ENCODE results near the gene ZBTB44.

The ZBTB44 gene

DNA sequence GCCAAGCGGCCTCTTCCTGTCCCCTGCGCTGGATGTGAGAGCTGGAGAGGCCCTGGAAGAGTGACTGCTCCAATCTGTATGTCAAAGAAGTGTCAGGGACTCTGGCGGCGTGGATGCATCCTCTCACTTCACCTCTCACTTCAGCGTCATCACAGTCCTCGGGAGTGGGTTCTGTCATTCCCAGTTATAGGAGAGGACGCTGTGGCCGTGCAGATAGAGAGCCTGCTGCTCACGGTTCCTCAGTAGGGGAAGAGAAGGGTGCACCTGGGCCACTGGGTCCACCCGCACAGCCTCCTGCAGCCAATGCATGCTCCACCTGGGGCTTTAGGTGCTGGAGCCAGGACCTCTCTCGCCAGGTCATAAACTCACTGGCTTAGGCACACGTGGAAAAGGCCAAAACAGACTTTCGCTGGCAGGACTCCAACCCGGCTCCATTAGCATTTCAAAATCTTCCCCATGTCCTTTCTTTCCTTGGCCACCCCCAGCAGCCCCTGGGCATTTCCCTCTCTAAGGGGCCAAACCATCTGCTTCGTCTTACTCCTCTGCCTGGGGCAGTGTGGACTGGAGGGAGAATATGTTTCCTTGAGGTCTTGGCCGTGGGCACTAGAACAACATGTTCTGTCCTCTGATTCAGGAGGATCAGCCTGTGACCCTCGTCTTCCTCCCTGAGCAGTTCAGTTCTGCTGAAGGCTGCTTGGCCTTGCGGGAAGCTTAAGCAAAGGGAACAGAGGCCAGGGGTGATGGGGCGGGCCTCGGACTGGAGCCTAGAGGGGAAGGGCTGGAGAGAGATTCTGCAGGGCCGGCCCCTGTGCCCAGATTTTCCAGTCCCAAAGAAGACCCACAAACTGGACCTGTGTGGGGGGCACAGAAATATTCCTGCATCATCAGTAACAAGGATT is 97.3 kb downstream of the ZBTB44 start:
- Histone ChIP-seq H3K4me3 (ENCODE audit: low read length in 2 of 2) (no peak overlapping the region), H3K36me3 (ENCODE audit: control insufficient read depth in 2 of 2, insufficient read depth in 2 of 2, low read length in 2 of 2) (peaks cover 6 to 9% of the 10 kb centered on the region in 2 donors), H3K9ac (ENCODE audit: low read depth in 1 of 2, low read length in 2 of 2) (no peak overlapping the region), H3K9me3 (ENCODE audit: control insufficient read depth in 2 of 2, low read length in 2 of 2) (no peaks in the 10 kb centered on the region), H3K27me3 (ENCODE audit: control insufficient read depth in 2 of 2, insufficient read depth in 2 of 2, low read length in 2 of 2) (peaks cover 0 to 3% of the 10 kb centered on the region in 2 donors), H3K27ac (ENCODE audit: low read depth in 2 of 2, low read length in 2 of 2) (no peak overlapping the region), H3K4me1 (ENCODE audit: control insufficient read depth in 2 of 2, insufficient read depth in 2 of 2, low read length in 2 of 2) (peaks cover 7 to 9% of the 10 kb centered on the region in 2 donors)

DNA sequence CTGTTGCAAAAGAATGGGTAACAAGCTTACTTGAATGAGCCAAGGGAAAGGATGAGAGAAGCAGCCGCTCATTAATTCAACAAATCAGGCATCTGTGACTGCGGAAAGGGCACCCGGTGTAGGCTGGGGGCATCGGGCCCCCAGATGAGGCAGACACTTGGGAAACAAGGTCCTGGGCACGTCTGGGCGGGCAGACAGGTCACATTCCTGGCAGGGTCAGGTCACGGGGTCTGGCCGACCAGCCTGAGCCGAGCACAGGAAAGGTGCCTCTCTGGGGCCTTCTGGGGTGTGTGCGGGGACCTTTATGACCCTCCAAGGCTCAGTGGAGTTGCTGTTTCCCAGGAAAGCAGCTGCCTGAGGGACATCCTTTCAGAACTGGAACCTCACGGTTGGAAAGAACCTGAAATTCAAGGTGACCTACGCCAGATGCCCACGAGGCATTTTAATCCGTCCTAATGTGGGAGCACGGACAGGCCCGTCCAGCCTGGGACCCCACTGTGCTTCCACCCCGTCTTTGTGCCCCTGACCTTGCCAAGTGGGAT is 98.1 kb downstream of the ZBTB44 start:
- no peak overlapping the region for H3K9ac ChIP-seq (ENCODE audit: low read depth in 1 of 2, low read length in 2 of 2)

DNA sequence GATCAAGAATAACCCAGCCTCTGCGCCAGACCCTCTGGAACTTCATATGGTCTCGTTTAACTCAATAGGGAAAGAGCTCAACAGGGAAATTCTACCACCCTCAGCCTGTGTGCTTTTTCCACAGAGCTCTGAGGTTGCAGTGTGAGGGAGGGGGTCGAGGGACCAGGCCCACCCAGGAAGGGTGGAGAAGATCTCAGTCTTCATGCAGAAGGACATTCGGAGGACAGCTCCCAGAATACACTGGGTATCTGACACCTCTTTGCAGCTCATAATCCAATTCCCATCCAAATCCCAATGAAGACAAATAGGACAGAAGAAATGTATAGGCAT is 98.5 kb downstream of the ZBTB44 start:
- Histone ChIP-seq H3K9ac (ENCODE audit: low read depth in 1 of 2, low read length in 2 of 2) (no peak overlapping the region), H3K4me1 (ENCODE audit: control insufficient read depth in 2 of 2, insufficient read depth in 2 of 2, low read length in 2 of 2) (peaks cover 7 to 9% of the 10 kb centered on the region in 2 donors), H3K4me3 (ENCODE audit: low read length in 2 of 2) (no peak overlapping the region), H3K9me3 (ENCODE audit: control insufficient read depth in 2 of 2, low read length in 2 of 2) (no peaks in the 10 kb centered on the region), H3K36me3 (ENCODE audit: control insufficient read depth in 2 of 2, insufficient read depth in 2 of 2, low read length in 2 of 2) (peaks cover 10 to 19% of the 10 kb centered on the region in 2 donors), H3K27me3 (ENCODE audit: control insufficient read depth in 2 of 2, insufficient read depth in 2 of 2, low read length in 2 of 2) (peaks cover 0 to 3% of the 10 kb centered on the region in 2 donors), H3K27ac (ENCODE audit: low read depth in 2 of 2, low read length in 2 of 2) (no peak overlapping the region)

More for the DNA sequence above, 98.1 kb downstream of the ZBTB44 start:
- H3K27ac ChIP-seq (ENCODE audit: low read depth in 2 of 2, low read length in 2 of 2): no peak overlapping the region
- peaks cover 7 to 9% of the 10 kb centered on the region in 2 donors for H3K4me1 ChIP-seq (ENCODE audit: control insufficient read depth in 2 of 2, insufficient read depth in 2 of 2, low read length in 2 of 2)
- H3K9me3 ChIP-seq (ENCODE audit: control insufficient read depth in 2 of 2, low read length in 2 of 2): no peaks in the 10 kb centered on the region
- peaks cover 10 to 16% of the 10 kb centered on the region in 2 donors for H3K36me3 ChIP-seq (ENCODE audit: control insufficient read depth in 2 of 2, insufficient read depth in 2 of 2, low read length in 2 of 2)
- H3K4me3 ChIP-seq (ENCODE audit: low read length in 2 of 2): no peak overlapping the region
- peaks cover 0 to 3% of the 10 kb centered on the region in 2 donors for H3K27me3 ChIP-seq (ENCODE audit: control insufficient read depth in 2 of 2, insufficient read depth in 2 of 2, low read length in 2 of 2)

DNA sequence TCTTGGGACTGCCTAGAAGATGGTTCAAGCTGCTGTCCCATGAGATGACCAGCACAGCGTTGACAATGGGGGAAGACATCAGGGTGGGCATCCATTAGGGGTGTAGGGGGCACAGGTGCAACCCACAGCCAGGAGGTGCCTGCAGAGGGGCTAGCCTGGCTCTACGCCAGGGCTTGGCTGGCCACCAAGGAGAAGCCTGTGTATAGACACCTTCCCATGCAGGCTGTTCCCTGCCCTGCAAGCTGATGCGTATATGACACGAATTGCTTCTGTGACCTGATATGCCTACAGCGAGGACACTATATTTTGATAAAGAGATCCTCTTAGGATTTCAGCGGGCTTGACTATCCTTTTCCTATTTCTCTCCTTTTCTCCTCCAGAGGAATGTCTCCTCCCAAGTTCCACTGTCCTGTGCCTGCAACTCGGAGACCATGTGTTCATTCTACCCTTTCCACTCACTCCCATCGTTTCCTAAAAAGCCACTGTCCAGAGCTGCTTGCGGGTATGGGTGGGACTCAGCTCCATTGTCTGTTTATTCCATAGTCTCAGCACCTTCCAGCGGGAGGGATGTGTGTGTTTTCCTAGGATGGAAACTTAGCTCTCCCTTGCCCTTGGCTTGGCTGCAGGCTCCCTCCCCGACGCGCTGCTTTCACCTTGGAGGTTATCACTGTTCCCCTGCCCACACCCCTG is 99.0 kb downstream of the ZBTB44 start:
- Histone ChIP-seq H3K4me3 (ENCODE audit: low read length in 2 of 2) (no peak overlapping the region), H3K36me3 (ENCODE audit: control insufficient read depth in 2 of 2, insufficient read depth in 2 of 2, low read length in 2 of 2) (peaks cover 10 to 19% of the 10 kb centered on the region in 2 donors), H3K9me3 (ENCODE audit: control insufficient read depth in 2 of 2, low read length in 2 of 2) (no peaks in the 10 kb centered on the region), H3K9ac (ENCODE audit: low read depth in 1 of 2, low read length in 2 of 2) (no peak overlapping the region), H3K27me3 (ENCODE audit: control insufficient read depth in 2 of 2, insufficient read depth in 2 of 2, low read length in 2 of 2) (peaks cover 0 to 3% of the 10 kb centered on the region in 2 donors), H3K4me1 (ENCODE audit: control insufficient read depth in 2 of 2, insufficient read depth in 2 of 2, low read length in 2 of 2) (peaks cover 7 to 9% of the 10 kb centered on the region in 2 donors), H3K27ac (ENCODE audit: low read depth in 2 of 2, low read length in 2 of 2) (no peak overlapping the region)

DNA sequence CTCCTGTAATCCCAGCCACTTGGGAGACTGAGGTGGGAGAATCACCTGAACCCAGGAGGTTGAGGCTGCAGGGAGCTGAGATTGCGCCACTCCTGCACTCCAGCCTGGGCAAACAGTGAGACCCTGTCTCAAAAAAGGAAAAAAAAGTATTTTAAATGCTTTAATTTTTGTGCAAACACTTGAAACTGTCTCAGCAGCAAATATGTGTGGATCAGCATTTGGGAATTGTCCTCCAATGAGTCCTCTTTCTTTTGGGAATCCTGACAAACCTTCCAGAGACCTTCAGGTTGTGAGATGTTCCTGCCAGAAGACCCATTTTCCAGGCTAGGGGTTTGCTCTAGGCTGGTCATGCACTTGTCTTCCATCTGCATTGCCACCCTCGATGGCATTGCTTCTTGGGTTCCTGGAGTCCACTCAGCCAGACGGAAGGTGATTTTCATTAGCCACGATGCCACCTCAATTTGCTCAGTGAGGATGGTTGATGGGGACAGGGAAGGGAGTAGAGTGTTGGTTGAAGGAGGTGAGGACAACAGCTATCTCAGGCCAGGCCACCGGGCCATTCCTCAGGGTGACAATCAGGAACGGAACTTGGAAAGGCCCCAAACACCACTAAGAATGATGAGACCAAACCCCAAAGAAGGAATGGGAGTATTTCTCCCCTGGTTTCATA is 99.7 kb downstream of the ZBTB44 start:
- H3K27me3 ChIP-seq (ENCODE audit: control insufficient read depth in 2 of 2, insufficient read depth in 2 of 2, low read length in 2 of 2): peaks cover 0 to 3% of the 10 kb centered on the region in 2 donors
- H3K9me3 ChIP-seq (ENCODE audit: control insufficient read depth in 2 of 2, low read length in 2 of 2): no peaks in the 10 kb centered on the region
- H3K9ac ChIP-seq (ENCODE audit: low read depth in 1 of 2, low read length in 2 of 2): no peak overlapping the region
- H3K4me3 ChIP-seq (ENCODE audit: low read length in 2 of 2): no peak overlapping the region
- H3K36me3 ChIP-seq (ENCODE audit: control insufficient read depth in 2 of 2, insufficient read depth in 2 of 2, low read length in 2 of 2): peaks cover 15 to 26% of the 10 kb centered on the region in 2 donors
- H3K27ac ChIP-seq (ENCODE audit: low read depth in 2 of 2, low read length in 2 of 2): no peak overlapping the region
- H3K4me1 ChIP-seq (ENCODE audit: control insufficient read depth in 2 of 2, insufficient read depth in 2 of 2, low read length in 2 of 2): peaks cover 7 to 9% of the 10 kb centered on the region in 2 donors

DNA sequence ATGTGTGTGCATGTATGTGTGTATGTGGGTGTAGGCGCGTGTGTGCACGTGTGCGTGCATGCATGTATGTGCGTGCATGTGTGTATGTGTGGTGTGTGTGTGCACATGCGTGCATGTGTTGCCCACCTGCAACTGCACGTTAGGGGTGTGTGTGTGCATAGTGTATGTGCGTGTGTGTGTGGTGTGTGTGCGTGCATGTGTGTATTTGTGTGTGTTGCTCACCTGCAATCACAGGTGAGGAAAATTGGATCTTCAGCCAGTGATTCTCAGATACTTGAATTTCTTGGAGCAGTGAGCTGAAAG is 100.8 kb downstream of the ZBTB44 start:
- H3K4me3 ChIP-seq (ENCODE audit: low read length in 2 of 2): no peak overlapping the region
- H3K36me3 ChIP-seq (ENCODE audit: control insufficient read depth in 2 of 2, insufficient read depth in 2 of 2, low read length in 2 of 2): peaks cover 26 to 31% of the 10 kb centered on the region in 2 donors
- no peak overlapping the region for H3K27ac ChIP-seq (ENCODE audit: low read depth in 2 of 2, low read length in 2 of 2)
- H3K27me3 ChIP-seq (ENCODE audit: control insufficient read depth in 2 of 2, insufficient read depth in 2 of 2, low read length in 2 of 2): peaks cover 0 to 3% of the 10 kb centered on the region in 2 donors
- H3K9me3 ChIP-seq (ENCODE audit: control insufficient read depth in 2 of 2, low read length in 2 of 2): no peaks in the 10 kb centered on the region
- H3K9ac ChIP-seq (ENCODE audit: low read depth in 1 of 2, low read length in 2 of 2): no peak overlapping the region
- H3K4me1 ChIP-seq (ENCODE audit: control insufficient read depth in 2 of 2, insufficient read depth in 2 of 2, low read length in 2 of 2): peaks cover 7 to 9% of the 10 kb centered on the region in 2 donors

DNA sequence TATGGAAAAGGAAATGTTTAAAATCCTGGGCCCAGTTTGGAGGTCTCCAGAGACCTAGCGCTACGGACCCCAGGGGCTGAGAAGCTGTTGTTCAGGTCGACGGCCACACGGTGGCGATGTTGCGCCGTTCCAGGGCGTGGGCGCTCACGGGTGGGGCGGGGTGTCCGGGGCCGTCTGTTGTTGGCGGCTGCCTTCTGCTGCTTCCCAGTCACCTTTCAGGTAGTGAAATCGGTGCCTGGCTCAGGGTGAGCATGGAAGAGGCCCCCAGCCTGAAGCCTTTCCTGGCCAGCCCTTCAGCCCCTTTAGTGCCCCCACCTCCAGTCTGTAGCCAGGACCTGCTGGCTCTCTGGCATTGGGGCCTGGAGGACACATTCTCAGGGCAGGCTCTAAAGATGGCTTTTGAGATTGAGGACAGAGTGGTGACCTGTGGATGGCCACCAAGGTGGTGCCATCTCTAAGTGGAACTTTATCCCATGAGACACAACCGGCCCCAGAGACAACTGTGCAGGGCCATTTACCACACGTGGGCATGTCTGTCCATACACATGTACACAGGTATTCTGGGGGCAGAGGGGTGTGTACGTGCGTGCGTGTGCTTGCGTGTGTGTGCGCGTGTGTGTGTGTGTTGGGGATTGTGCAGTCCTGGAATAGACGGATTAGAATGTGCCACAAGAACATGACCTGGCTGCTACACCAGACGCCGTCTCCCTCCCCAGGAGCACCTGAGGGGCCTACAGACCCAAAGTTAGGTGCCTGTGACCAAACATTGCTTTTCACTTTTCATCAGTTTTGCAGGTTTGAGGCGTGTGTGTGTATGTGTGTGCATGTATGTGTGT is 101.4 kb downstream of the ZBTB44 start:
- H3K9ac ChIP-seq (ENCODE audit: low read depth in 1 of 2, low read length in 2 of 2): no peak overlapping the region
- H3K4me3 ChIP-seq (ENCODE audit: low read length in 2 of 2): no peak overlapping the region
- H3K36me3 ChIP-seq (ENCODE audit: control insufficient read depth in 2 of 2, insufficient read depth in 2 of 2, low read length in 2 of 2): peaks cover 31 to 37% of the 10 kb centered on the region in 2 donors

DNA sequence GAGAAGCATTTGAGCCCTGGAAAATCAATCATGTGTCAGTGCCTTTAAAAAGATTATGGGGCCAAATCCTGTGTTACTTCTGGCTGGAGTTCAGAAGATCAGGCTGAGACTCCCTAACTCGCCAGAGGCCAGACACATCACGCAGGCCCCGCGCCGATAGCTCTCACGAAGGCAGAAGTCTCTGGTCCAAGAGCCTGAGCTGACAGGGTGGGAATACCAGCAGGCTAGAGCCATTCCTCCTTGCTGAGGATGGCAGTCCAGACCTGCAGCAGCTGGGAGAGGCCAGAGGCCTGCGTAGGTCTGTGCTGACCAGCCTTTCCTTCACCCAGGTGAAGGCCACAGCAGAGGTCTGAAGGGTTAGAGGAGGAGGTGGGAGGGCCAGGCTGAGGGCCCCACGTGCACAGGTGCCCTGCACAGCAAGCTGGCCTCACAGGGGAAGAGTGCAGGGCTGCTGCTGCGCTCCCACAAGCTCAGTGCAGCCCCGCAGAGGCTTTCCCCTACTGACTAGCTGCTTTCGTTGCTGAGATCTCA is 102.2 kb downstream of the ZBTB44 start:
- no peak overlapping the region for H3K27ac ChIP-seq (ENCODE audit: low read depth in 2 of 2, low read length in 2 of 2)
- peaks cover 38 to 41% of the 10 kb centered on the region in 2 donors for H3K36me3 ChIP-seq (ENCODE audit: control insufficient read depth in 2 of 2, insufficient read depth in 2 of 2, low read length in 2 of 2)
- peaks cover 7 to 9% of the 10 kb centered on the region in 2 donors for H3K4me1 ChIP-seq (ENCODE audit: control insufficient read depth in 2 of 2, insufficient read depth in 2 of 2, low read length in 2 of 2)
- no peak overlapping the region for H3K4me3 ChIP-seq (ENCODE audit: low read length in 2 of 2)
- H3K9me3 ChIP-seq (ENCODE audit: control insufficient read depth in 2 of 2, low read length in 2 of 2): no peaks in the 10 kb centered on the region
- no peak overlapping the region for H3K9ac ChIP-seq (ENCODE audit: low read depth in 1 of 2, low read length in 2 of 2)
- H3K27me3 ChIP-seq (ENCODE audit: control insufficient read depth in 2 of 2, insufficient read depth in 2 of 2, low read length in 2 of 2): peaks cover 0 to 3% of the 10 kb centered on the region in 2 donors

More for the DNA sequence above, 101.4 kb downstream of the ZBTB44 start:
- Histone ChIP-seq H3K9me3 (ENCODE audit: control insufficient read depth in 2 of 2, low read length in 2 of 2) (no peaks in the 10 kb centered on the region), H3K4me1 (ENCODE audit: control insufficient read depth in 2 of 2, insufficient read depth in 2 of 2, low read length in 2 of 2) (peaks cover 7 to 9% of the 10 kb centered on the region in 2 donors), H3K27me3 (ENCODE audit: control insufficient read depth in 2 of 2, insufficient read depth in 2 of 2, low read length in 2 of 2) (peaks cover 0 to 3% of the 10 kb centered on the region in 2 donors), H3K27ac (ENCODE audit: low read depth in 2 of 2, low read length in 2 of 2) (no peak overlapping the region)

DNA sequence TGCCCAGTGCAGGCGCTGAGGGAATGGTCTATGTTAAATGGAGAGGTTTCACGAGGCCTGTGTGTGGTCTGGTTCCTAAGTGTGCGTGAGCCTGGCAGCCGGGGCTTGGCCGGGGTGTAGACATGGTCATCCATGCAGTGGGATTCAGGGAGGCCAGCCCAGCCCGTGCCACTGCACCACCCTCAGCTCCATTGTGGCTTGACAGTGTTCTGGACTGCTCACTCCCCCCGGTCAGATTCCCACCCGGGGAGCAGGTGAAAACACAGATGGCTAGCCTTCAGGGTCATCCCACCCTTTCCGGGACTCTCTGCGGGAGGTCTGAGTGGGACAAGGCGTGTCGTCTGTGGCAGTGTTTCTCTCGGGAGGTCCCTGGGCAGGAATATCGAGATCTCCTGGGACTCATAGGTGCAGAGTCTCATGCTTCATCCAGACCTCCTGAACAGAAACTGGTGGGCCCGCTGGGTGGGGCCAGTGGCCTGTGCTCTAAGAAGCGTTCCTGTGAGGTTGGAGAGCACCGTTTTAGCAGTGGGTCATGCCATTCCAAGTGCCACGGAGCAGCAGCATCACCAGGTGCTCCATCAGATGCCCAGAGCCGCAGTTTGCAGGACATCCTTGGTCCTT is 102.8 kb downstream of the ZBTB44 start:
- Histone ChIP-seq H3K4me1 (ENCODE audit: control insufficient read depth in 2 of 2, insufficient read depth in 2 of 2, low read length in 2 of 2) (peaks cover 7 to 9% of the 10 kb centered on the region in 2 donors), H3K36me3 (ENCODE audit: control insufficient read depth in 2 of 2, insufficient read depth in 2 of 2, low read length in 2 of 2) (peaks cover 41 to 42% of the 10 kb centered on the region in 2 donors), H3K9me3 (ENCODE audit: control insufficient read depth in 2 of 2, low read length in 2 of 2) (no peaks in the 10 kb centered on the region), H3K4me3 (ENCODE audit: low read length in 2 of 2) (no peak overlapping the region), H3K9ac (ENCODE audit: low read depth in 1 of 2, low read length in 2 of 2) (no peak overlapping the region), H3K27ac (ENCODE audit: low read depth in 2 of 2, low read length in 2 of 2) (no peak overlapping the region), H3K27me3 (ENCODE audit: control insufficient read depth in 2 of 2, insufficient read depth in 2 of 2, low read length in 2 of 2) (peaks cover 0 to 3% of the 10 kb centered on the region in 2 donors)

Data from mucosa of rectum (tissue), 2 donors.